C4-2B (cell line): ENCODE measurements around the gene OR12D1.
"Not testable (repeated sequence)": the region's sequence is repeated elsewhere in the genome, so short reads cannot be mapped to it uniquely, and the experiment has no call there.

ENCODE experiments used
- CTCF ChIP-seq: fragments of 450-650 bp; conservative IDR thresholded peaks from 2 replicates; pipeline ENCODE4 v1.5.1; 2017; ENCODE audit warnings: mild to moderate bottlenecking
- ZFX ChIP-seq: fragments of 450-650 bp; IDR thresholded peaks from 2 replicates; pipeline ENCODE4 v1.6.1; 2017

GRCh38 chr6:29436730-29437129, 22.0 kb downstream of the OR12D1 start:
- peak; percentile 69 for TF ChIP-seq CTCF
- TF ChIP-seq ZFX, result not testable (repeated sequence)
